ENCODE data around the gene CHMP2A.

CHMP2A gene

GRCh38 chr19:58538257-58539168, 16.4 kb downstream of the CHMP2A start:
- no peak for TF ChIP-seq CTCF (IDR thresholded peaks at IDR 0.05; ENCODE audit: low read depth, low read length, missing control alignments)
- H3K4me3 ChIP-seq (ENCODE audit: low read depth, low read length) = peak overlapping the region; percentile 42
- no peak for DNase-seq (ENCODE audit: low read depth)

- no peak for DNase-seq (ENCODE audit: low read depth)
- no peak for TF ChIP-seq CTCF (IDR thresholded peaks at IDR 0.05; ENCODE audit: low read depth, low read length, missing control alignments)
- H3K4me3 ChIP-seq (ENCODE audit: low read depth, low read length) = no peak overlapping the region
Measured at GRCh38 chr19:58536852-58537798, 17.8 kb downstream of the CHMP2A start.

- no peak for TF ChIP-seq CTCF (IDR thresholded peaks at IDR 0.05; ENCODE audit: low read depth, low read length, missing control alignments)
- DNase-seq (ENCODE audit: low read depth) = no peak
- H3K4me3 ChIP-seq (ENCODE audit: low read depth, low read length) = no peak overlapping the region
Measured at GRCh38 chr19:58535857-58536256, 19.0 kb downstream of the CHMP2A start.

GRCh38 chr19:58531034-58531840, 23.7 kb downstream of the CHMP2A start:
- TF ChIP-seq CTCF (IDR thresholded peaks at IDR 0.05; ENCODE audit: low read depth, low read length, missing control alignments) = no peak
- H3K4me3 ChIP-seq (ENCODE audit: low read depth, low read length) = no peak overlapping the region
- DNase-seq (ENCODE audit: low read depth) = no peak

DNA sequence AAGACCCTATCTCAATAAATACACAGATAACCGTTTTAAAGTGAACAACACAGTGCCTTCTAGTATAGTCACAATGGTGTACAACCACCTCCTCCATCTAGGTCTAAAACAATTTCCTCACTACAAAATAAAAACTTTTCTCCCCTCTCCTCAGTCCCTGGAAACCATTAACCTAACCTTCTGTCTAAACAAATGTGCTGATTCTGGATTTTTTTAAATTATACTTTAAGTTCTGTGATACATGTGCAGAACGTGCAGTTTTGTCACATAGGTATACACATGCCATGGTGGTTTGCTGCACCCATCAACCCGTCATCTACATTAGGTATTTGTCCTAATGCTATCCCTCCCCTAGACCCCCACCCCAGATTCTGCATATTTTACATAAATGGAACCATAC, 25.5 kb downstream of the CHMP2A start:
- no peak for TF ChIP-seq CTCF (IDR thresholded peaks at IDR 0.05; ENCODE audit: low read depth, low read length, missing control alignments)
- H3K4me3 ChIP-seq (ENCODE audit: low read depth, low read length) = no peak overlapping the region

DNA sequence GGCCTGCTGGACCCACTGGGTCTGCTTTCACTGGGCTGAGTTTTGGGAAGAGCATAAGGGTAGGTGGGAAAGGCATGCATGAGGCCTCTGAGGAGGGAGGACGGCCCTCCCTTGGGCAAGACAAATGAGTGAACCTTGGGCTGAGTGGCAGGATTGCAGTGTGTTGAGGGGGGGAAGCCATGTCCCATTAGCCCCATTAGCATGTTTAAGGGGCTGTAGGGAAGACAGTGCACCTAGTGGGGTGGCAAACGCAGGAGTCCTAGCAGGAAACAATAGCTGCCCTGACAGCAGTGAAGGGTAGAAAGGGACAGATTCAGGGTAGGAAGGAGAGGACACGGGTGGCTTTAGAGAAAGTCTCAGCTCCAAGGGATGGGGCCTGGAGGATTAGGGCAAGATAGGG, 32.2 kb downstream of the CHMP2A start:
- no peak overlapping the region for H3K4me3 ChIP-seq (ENCODE audit: low read depth, low read length)
- TF ChIP-seq CTCF (IDR thresholded peaks at IDR 0.05; ENCODE audit: low read depth, low read length, missing control alignments) = no peak
- no peak for DNase-seq (ENCODE audit: low read depth)

More for the DNA sequence above, 25.5 kb downstream of the CHMP2A start:
- no peak for DNase-seq (ENCODE audit: low read depth)
